ENCODE data around the gene CMTM6.

DNA sequence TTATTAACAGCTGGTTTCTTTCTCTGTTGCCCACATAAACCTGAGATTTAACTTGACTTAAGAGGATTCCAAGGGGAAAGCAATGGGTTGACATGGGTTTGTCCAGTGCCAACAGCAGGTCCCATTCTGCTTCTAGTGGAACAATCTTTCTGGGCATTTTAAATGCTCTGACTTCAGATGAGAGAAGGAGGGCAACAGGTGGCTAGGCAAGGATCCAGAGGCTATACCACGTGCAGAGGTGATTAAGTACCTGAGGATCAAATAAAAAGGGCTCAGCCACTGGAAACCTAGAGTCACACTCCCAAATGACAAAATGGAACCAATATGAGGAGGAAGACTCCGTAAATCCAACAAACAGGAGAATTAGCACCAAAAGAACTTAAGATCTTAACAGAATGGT, 28.5 kb downstream of the CMTM6 start:
- TF ChIP-seq, protein P1, sequence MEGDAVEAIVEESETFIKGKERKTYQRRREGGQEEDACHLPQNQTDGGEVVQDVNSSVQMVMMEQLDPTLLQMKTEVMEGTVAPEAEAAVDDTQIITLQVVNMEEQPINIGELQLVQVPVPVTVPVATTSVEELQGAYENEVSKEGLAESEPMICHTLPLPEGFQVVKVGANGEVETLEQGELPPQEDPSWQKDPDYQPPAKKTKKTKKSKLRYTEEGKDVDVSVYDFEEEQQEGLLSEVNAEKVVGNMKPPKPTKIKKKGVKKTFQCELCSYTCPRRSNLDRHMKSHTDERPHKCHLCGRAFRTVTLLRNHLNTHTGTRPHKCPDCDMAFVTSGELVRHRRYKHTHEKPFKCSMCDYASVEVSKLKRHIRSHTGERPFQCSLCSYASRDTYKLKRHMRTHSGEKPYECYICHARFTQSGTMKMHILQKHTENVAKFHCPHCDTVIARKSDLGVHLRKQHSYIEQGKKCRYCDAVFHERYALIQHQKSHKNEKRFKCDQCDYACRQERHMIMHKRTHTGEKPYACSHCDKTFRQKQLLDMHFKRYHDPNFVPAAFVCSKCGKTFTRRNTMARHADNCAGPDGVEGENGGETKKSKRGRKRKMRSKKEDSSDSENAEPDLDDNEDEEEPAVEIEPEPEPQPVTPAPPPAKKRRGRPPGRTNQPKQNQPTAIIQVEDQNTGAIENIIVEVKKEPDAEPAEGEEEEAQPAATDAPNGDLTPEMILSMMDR (conservative IDR thresholded peaks at IDR 0.05; ENCODE audit: low read length): no peak
- no peak for TF ChIP-seq EZH2phosphoT487 (IDR thresholded peaks at IDR 0.05; ENCODE audit: borderline replicate concordance)
